ENCODE data around the gene MRPL32. TPM values are rescaled to one million over a fixed set of nuclear protein-coding genes. Genes with fewer than 3 reads are reported as not detected.

The MRPL32 gene
- total RNA-seq, 1 experiment from 2014 or later: 101 TPM

DNA sequence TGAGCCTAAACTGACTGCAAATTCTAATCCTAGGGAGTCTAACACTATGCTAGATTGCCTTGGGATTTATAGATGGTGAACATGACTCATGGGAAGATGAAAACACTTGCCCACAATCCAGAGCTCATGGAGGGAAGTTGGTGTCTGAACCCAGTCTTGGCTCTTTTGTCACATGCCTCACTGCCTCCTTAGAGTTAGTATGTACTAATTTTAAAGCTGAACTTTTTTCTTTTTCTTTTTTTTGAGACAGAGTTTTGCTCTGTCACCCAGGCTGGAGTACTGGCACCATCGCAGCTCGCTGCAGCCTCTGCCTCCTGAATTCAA lies 14.4 kb downstream of the MRPL32 start:
- Histone ChIP-seq H2BK20ac (ENCODE audit: low read depth, low read length, poor library complexity, severe bottlenecking) (no peak overlapping the region), H3K4me2 (ENCODE audit: insufficient read depth, insufficient read length, low read length) (no peak overlapping the region), H2BK12ac (ENCODE audit: insufficient read length, low read depth, low read length) (no peak overlapping the region), H4K8ac (replicated peaks; ENCODE audit: insufficient read length, low read depth, low read length) (no peak overlapping the region), H3K27me3 (ENCODE audit: insufficient read depth, low read length) (no peaks in the 10 kb centered on the region), H2BK15ac (ENCODE audit: low read depth, low read length) (no peak overlapping the region), H3K79me2 (ENCODE audit: insufficient read depth, low read length) (no peaks in the 10 kb centered on the region), H3K56ac (ENCODE audit: insufficient read length, low read depth, low read length) (no peak overlapping the region), H3K9ac (ENCODE audit: extremely low read depth, insufficient read length, low read length) (no peak overlapping the region), H3T11ph (ENCODE audit: low read length) (no peak overlapping the region), H3K4me1 (ENCODE audit: insufficient read depth, low read length) (no peaks in the 10 kb centered on the region), H3K9me3 (ENCODE audit: control insufficient read depth, low read depth, low read length) (no peaks in the 10 kb centered on the region), H2BK120ac (ENCODE audit: low read depth, low read length, poor library complexity, severe bottlenecking) (no peak overlapping the region), H3K27ac (ENCODE audit: insufficient read length, low read depth, low read length) (no peak overlapping the region), H2AK5ac (ENCODE audit: insufficient read length, low read length) (no peak overlapping the region), H3K79me1 (ENCODE audit: insufficient read depth, low read depth, low read length, poor library complexity, severe bottlenecking) (no peaks in the 10 kb centered on the region), H4K20me1 (ENCODE audit: control insufficient read depth, insufficient read depth, insufficient read length) (no peaks in the 10 kb centered on the region), H4K91ac (ENCODE audit: insufficient read length, low read depth, low read length) (no peak overlapping the region), H3K4ac (ENCODE audit: low read depth, low read length) (no peak overlapping the region), H3K23me2 (ENCODE audit: insufficient read length, low read depth, low read length, poor library complexity, severe bottlenecking) (no peaks in the 10 kb centered on the region), H2BK5ac (ENCODE audit: insufficient read length, low read length) (no peak overlapping the region), H3K14ac (ENCODE audit: insufficient read depth, low read length) (no peak overlapping the region), H3K23ac (ENCODE audit: insufficient read length, low read depth, low read length) (no peak overlapping the region), H4K5ac (ENCODE audit: insufficient read length, low read depth, low read length) (no peak overlapping the region), H3K18ac (ENCODE audit: insufficient read length, low read depth, low read length) (no peak overlapping the region), H2AFZ (ENCODE audit: low read length) (no peak overlapping the region)
- peaks cover 4 to 10% of the 10 kb centered on the region in 2 experiments for H3K4me1 Mint-ChIP-seq
- no peak for DNase-seq
- WGBS (ENCODE audit: extremely low coverage, insufficient read length, low lambda C conversion rate): no CpG with 5 or more reads among the region's 2 CpGs
- H3K27me3 Mint-ChIP-seq (ENCODE audit: low read depth): no peaks in the 10 kb centered on the region
- H3K9me3 Mint-ChIP-seq: 0 out of 5 replicates have a peak, but pooled peaks cover 0 to 2% of the 10 kb centered on the region in 2 experiments
- H3K4me3 Mint-ChIP-seq: no peak overlapping the region
- no peak overlapping the region for H3K27ac Mint-ChIP-seq
- TF ChIP-seq, protein P1, sequence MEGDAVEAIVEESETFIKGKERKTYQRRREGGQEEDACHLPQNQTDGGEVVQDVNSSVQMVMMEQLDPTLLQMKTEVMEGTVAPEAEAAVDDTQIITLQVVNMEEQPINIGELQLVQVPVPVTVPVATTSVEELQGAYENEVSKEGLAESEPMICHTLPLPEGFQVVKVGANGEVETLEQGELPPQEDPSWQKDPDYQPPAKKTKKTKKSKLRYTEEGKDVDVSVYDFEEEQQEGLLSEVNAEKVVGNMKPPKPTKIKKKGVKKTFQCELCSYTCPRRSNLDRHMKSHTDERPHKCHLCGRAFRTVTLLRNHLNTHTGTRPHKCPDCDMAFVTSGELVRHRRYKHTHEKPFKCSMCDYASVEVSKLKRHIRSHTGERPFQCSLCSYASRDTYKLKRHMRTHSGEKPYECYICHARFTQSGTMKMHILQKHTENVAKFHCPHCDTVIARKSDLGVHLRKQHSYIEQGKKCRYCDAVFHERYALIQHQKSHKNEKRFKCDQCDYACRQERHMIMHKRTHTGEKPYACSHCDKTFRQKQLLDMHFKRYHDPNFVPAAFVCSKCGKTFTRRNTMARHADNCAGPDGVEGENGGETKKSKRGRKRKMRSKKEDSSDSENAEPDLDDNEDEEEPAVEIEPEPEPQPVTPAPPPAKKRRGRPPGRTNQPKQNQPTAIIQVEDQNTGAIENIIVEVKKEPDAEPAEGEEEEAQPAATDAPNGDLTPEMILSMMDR (conservative IDR thresholded peaks at IDR 0.05): no peak
- peaks cover 0 to 2% (median 0%) of the 10 kb centered on the region in 3 experiments; a peak in 1 of 7 replicates for H3K36me3 Mint-ChIP-seq (ENCODE audit: insufficient read depth in 1 of 3, low read depth in 3 of 3)

Data from H9 (cell line).